Bone marrow (tissue), 2 donors: ENCODE measurements around the gene CDK7.
"Not testable (repeated sequence)": the region's sequence is repeated elsewhere in the genome, so short reads cannot be mapped to it uniquely, and the experiment has no call there.

ENCODE experiments used
- DNase-seq, 2 donors: peaks; one replicate each; lab custom pipeline; 2025; lab: John Stamatoyannopoulos, UW

Gene CDK7

GRCh38 chr5:69234457-69235268 lies at the start of gene CDK7:
TSS of gene CDK7 (plus strand) at chr5:69234886. CDS start at chr5:69234976, 90 bp downstream.
- peak; percentile 79 to 88 for DNase-seq

GRCh38 chr5:69187342-69187741 lies 47.3 kb upstream of the CDK7 start:
- no peak for DNase-seq

GRCh38 chr5:69188811-69189161 lies 45.9 kb upstream of the CDK7 start:
- no peak for DNase-seq

- DNase-seq = peak; percentile 83 to 89
These were observed 45.3 kb upstream of the CDK7 start, which contains the start of gene CENPH for GRCh38 chr5:69189162-69190086. TSS of gene CENPH (plus strand) at chr5:69189583. CDS start at chr5:69189635, 52 bp downstream.

GRCh38 chr5:69202497-69202896 lies 32.2 kb upstream of the CDK7 start:
- no peak for DNase-seq

GRCh38 chr5:69206528-69207190 lies 28.0 kb upstream of the CDK7 start:
- DNase-seq = no peak

- no peak for DNase-seq
These were observed 25.1 kb upstream of the CDK7 start for GRCh38 chr5:69209602-69210001.

- no peak for DNase-seq
These were observed 23.5 kb upstream of the CDK7 start for GRCh38 chr5:69211200-69211599.

GRCh38 chr5:69212022-69212421 lies 22.7 kb upstream of the CDK7 start:
- no peak for DNase-seq

GRCh38 chr5:69213513-69214215 lies 21.0 kb upstream of the CDK7 start:
- DNase-seq = no peak

GRCh38 chr5:69217151-69217511 lies 17.6 kb upstream of the CDK7 start:
- DNase-seq = no peak

GRCh38 chr5:69217548-69218526 lies 16.8 kb upstream of the CDK7 start:
- peak; percentile 86 to 94 for DNase-seq

GRCh38 chr5:69219939-69220338 lies 14.7 kb upstream of the CDK7 start:
- no peak for DNase-seq

- not testable (repeated sequence) for DNase-seq
These were observed 14.3 kb upstream of the CDK7 start for GRCh38 chr5:69220371-69220770.

- not testable (repeated sequence) for DNase-seq
These were observed 13.9 kb upstream of the CDK7 start for GRCh38 chr5:69220833-69221232.

GRCh38 chr5:69224520-69224919 lies 10.2 kb upstream of the CDK7 start:
- DNase-seq = no peak

- DNase-seq = no peak
These were observed 8.8 kb upstream of the CDK7 start for GRCh38 chr5:69225860-69226259.

- DNase-seq = no peak
These were observed 4.5 kb upstream of the CDK7 start for GRCh38 chr5:69230181-69230580.

GRCh38 chr5:69231281-69231680 lies 3.4 kb upstream of the CDK7 start:
- no peak for DNase-seq

- DNase-seq = no peak
These were observed 2.8 kb upstream of the CDK7 start for GRCh38 chr5:69231851-69232250.

GRCh38 chr5:69236733-69237132 lies 2.0 kb downstream of the CDK7 start:
- not testable (repeated sequence) for DNase-seq
